Measurements from ENCODE around the gene CRYGB.
A peak's percentile ranks its signal among the peaks of the same experiment; 100 is the strongest.
"Not testable (repeated sequence)": the region's sequence is repeated elsewhere in the genome, so short reads cannot be mapped to it uniquely, and the experiment has no call there.

The CRYGB gene

GRCh38 chr2:208112969-208113368 is 33.0 kb downstream of the CRYGB start:
- H3K4me1 ChIP-seq (ENCODE audit: control insufficient read depth, low read length), result no peaks in the 10 kb centered on the region
- no peaks in the 10 kb centered on the region for H3K79me2 ChIP-seq (ENCODE audit: control insufficient read depth, low read length)
- H3K9me3 ChIP-seq (ENCODE audit: control insufficient read depth, insufficient read depth, low read length), result no peaks in the 10 kb centered on the region
- no peak for TF ChIP-seq CTCF (IDR thresholded peaks at IDR 0.05; ENCODE audit: low read depth, low read length, poor library complexity, severe bottlenecking)
- TF ChIP-seq EZH2phosphoT487 (IDR thresholded peaks at IDR 0.05; ENCODE audit: borderline replicate concordance, low read length), result no peak
- no peaks in the 10 kb centered on the region for H3K9me2 ChIP-seq (replicated peaks; ENCODE audit: control insufficient read depth, low read length)
- no peaks in the 10 kb centered on the region for H3F3A ChIP-seq (ENCODE audit: control insufficient read depth, insufficient read depth)
- H3K4me3 ChIP-seq (ENCODE audit: low read length), result no peak overlapping the region
- no peaks in the 10 kb centered on the region for H4K20me1 ChIP-seq (ENCODE audit: control insufficient read depth, insufficient read depth, low read depth, low read length)
- no peaks in the 10 kb centered on the region for H3K27me3 ChIP-seq (ENCODE audit: control insufficient read depth, low read length)
- H3K36me3 ChIP-seq (ENCODE audit: control insufficient read depth, low read length), result no peaks in the 10 kb centered on the region
- no peak overlapping the region for H3K4me2 ChIP-seq (ENCODE audit: low read length)
- H3K27ac ChIP-seq (ENCODE audit: low read depth, low read length), result no peak overlapping the region

- H3K4me3 ChIP-seq (ENCODE audit: low read length); H3K4me1 ChIP-seq (ENCODE audit: control insufficient read depth, low read length); H3F3A ChIP-seq (ENCODE audit: control insufficient read depth, insufficient read depth); H3K79me2 ChIP-seq (ENCODE audit: control insufficient read depth, low read length); H4K20me1 ChIP-seq (ENCODE audit: control insufficient read depth, insufficient read depth, low read depth, low read length); H3K27me3 ChIP-seq (ENCODE audit: control insufficient read depth, low read length); H3K9me2 ChIP-seq (replicated peaks; ENCODE audit: control insufficient read depth, low read length); H3K36me3 ChIP-seq (ENCODE audit: control insufficient read depth, low read length); H3K4me2 ChIP-seq (ENCODE audit: low read length); H3K9me3 ChIP-seq (ENCODE audit: control insufficient read depth, insufficient read depth, low read length); H3K27ac ChIP-seq (ENCODE audit: low read depth, low read length): not testable (repeated sequence)
Measured at GRCh38 chr2:208112273-208112745, 33.6 kb downstream of the CRYGB start.

- no peak overlapping the region for H3K27ac ChIP-seq (ENCODE audit: low read depth, low read length)
- no peaks in the 10 kb centered on the region for H3K9me3 ChIP-seq (ENCODE audit: control insufficient read depth, insufficient read depth, low read length)
- no peaks in the 10 kb centered on the region for H4K20me1 ChIP-seq (ENCODE audit: control insufficient read depth, insufficient read depth, low read depth, low read length)
- H3K36me3 ChIP-seq (ENCODE audit: control insufficient read depth, low read length), result no peaks in the 10 kb centered on the region
- no peak for TF ChIP-seq CTCF (IDR thresholded peaks at IDR 0.05; ENCODE audit: low read depth, low read length, poor library complexity, severe bottlenecking)
- TF ChIP-seq EZH2phosphoT487 (IDR thresholded peaks at IDR 0.05; ENCODE audit: borderline replicate concordance, low read length), result no peak
- H3K79me2 ChIP-seq (ENCODE audit: control insufficient read depth, low read length), result no peaks in the 10 kb centered on the region
- no peaks in the 10 kb centered on the region for H3F3A ChIP-seq (ENCODE audit: control insufficient read depth, insufficient read depth)
- no peak overlapping the region for H3K4me3 ChIP-seq (ENCODE audit: low read length)
- no peaks in the 10 kb centered on the region for H3K9me2 ChIP-seq (replicated peaks; ENCODE audit: control insufficient read depth, low read length)
- no peak overlapping the region for H3K4me2 ChIP-seq (ENCODE audit: low read length)
- H3K27me3 ChIP-seq (ENCODE audit: control insufficient read depth, low read length), result no peaks in the 10 kb centered on the region
- H3K4me1 ChIP-seq (ENCODE audit: control insufficient read depth, low read length), result no peaks in the 10 kb centered on the region
Measured at GRCh38 chr2:208103616-208104015, 42.3 kb downstream of the CRYGB start.

- H3K9me3 ChIP-seq (ENCODE audit: control insufficient read depth, insufficient read depth, low read length), result no peaks in the 10 kb centered on the region
- no peaks in the 10 kb centered on the region for H3F3A ChIP-seq (ENCODE audit: control insufficient read depth, insufficient read depth)
- no peaks in the 10 kb centered on the region for H3K79me2 ChIP-seq (ENCODE audit: control insufficient read depth, low read length)
- H3K27me3 ChIP-seq (ENCODE audit: control insufficient read depth, low read length), result peaks cover 5% of the 10 kb centered on the region; the same call in 1 of the 2 replicates
- H3K9me2 ChIP-seq (replicated peaks; ENCODE audit: control insufficient read depth, low read length), result no peaks in the 10 kb centered on the region
- H3K4me1 ChIP-seq (ENCODE audit: control insufficient read depth, low read length), result no peaks in the 10 kb centered on the region
- H3K4me3 ChIP-seq (ENCODE audit: low read length), result no peak overlapping the region
- no peaks in the 10 kb centered on the region for H4K20me1 ChIP-seq (ENCODE audit: control insufficient read depth, insufficient read depth, low read depth, low read length)
- no peaks in the 10 kb centered on the region for H3K36me3 ChIP-seq (ENCODE audit: control insufficient read depth, low read length)
- no peak overlapping the region for H3K4me2 ChIP-seq (ENCODE audit: low read length)
- H3K27ac ChIP-seq (ENCODE audit: low read depth, low read length), result no peak overlapping the region
- TF ChIP-seq CTCF (IDR thresholded peaks at IDR 0.05; ENCODE audit: low read depth, low read length, poor library complexity, severe bottlenecking), result peak; percentile 35
- no peak for TF ChIP-seq EZH2phosphoT487 (IDR thresholded peaks at IDR 0.05; ENCODE audit: borderline replicate concordance, low read length)
Measured at GRCh38 chr2:208101716-208102631, 44.0 kb downstream of the CRYGB start.

Measured in DOHH2 (cell line).